ENCODE data around the gene LMNA.

- TF ChIP-seq CTCF (conservative IDR thresholded peaks at IDR 0.05) (no peak), EZH2 (IDR thresholded peaks at IDR 0.05; ENCODE audit: low read depth) (no peak)
Measured at GRCh38 chr1:156078728-156079127, 35.8 kb upstream of the LMNA start.

Data from PC-9 (cell line).